Omental fat pad (tissue), 4 donors: ENCODE measurements around the gene EIF4E2. TPM values are rescaled to one million over a fixed set of nuclear protein-coding genes. Genes with fewer than 3 reads are reported as not detected.

Source experiments
- ATAC-seq: fragments of 150-250 bp; one replicate; pipeline ENCODE4 v1.9.1; 2016; ENCODE audit warnings: mild to moderate bottlenecking, moderate library complexity; ENCODE audit not compliant: low FRiP score
- DNase-seq: peaks from one replicate; pipeline ENCODE4 v3.0.0-alpha.2; 2019; ENCODE audit warnings: low spot score
- total RNA-seq, 4 donors: library from RNA; depleted of rRNA; stranded (reverse); fragments of >200 nt; gene quantifications; one replicate each; pipeline ENCODE4 v1.1.0, GENCODE V29; 2016
- TF ChIP-seq, protein P1 (sequence below), 3 donors: fragments of 450-650 bp; IDR thresholded peaks; one replicate each; pipeline ENCODE4 v1.5.1; 2016 to 2017; ENCODE audit warnings: antibody characterized with exemption in 3 of 3, mild to moderate bottlenecking in 3 of 3, moderate library complexity in 2 of 3

Gene EIF4E2
- total RNA-seq, 4 donors from 2014 or later: 32.2 to 45.4 (median 37.8) TPM

DNA sequence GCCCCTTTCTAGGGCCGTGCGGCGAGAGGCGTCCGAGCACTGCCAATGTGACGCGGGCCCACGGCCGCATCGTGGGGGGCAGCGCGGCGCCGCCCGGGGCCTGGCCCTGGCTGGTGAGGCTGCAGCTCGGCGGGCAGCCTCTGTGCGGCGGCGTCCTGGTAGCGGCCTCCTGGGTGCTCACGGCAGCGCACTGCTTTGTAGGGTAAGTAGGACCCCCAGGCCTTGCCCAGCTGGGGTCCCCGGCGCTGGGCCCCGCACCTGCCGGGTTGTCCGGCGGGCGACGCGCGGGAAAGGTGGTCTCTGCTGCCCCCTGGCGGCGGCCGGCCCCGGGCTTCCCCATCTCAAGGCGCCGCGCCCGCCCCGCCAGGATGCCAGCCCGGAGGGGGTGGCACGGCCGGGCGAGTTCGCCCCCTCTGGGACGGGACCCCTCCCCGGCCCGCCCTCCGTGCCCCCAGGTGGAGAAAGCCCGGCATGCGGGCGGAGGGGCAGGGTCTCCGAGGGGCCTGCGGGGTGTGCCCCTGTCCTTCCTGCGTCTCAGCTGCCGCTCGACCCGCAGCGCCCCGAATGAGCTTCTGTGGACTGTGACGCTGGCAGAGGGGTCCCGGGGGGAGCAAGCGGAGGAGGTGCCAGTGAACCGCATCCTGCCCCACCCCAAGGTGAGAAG is 28.4 kb upstream of the EIF4E2 start:
- TF ChIP-seq, protein P1, sequence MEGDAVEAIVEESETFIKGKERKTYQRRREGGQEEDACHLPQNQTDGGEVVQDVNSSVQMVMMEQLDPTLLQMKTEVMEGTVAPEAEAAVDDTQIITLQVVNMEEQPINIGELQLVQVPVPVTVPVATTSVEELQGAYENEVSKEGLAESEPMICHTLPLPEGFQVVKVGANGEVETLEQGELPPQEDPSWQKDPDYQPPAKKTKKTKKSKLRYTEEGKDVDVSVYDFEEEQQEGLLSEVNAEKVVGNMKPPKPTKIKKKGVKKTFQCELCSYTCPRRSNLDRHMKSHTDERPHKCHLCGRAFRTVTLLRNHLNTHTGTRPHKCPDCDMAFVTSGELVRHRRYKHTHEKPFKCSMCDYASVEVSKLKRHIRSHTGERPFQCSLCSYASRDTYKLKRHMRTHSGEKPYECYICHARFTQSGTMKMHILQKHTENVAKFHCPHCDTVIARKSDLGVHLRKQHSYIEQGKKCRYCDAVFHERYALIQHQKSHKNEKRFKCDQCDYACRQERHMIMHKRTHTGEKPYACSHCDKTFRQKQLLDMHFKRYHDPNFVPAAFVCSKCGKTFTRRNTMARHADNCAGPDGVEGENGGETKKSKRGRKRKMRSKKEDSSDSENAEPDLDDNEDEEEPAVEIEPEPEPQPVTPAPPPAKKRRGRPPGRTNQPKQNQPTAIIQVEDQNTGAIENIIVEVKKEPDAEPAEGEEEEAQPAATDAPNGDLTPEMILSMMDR (IDR thresholded peaks at IDR 0.05): peak in 1 of 3 donors; percentile 80
- DNase-seq (peak; percentile 41), ATAC-seq (peak; percentile 46)

DNA sequence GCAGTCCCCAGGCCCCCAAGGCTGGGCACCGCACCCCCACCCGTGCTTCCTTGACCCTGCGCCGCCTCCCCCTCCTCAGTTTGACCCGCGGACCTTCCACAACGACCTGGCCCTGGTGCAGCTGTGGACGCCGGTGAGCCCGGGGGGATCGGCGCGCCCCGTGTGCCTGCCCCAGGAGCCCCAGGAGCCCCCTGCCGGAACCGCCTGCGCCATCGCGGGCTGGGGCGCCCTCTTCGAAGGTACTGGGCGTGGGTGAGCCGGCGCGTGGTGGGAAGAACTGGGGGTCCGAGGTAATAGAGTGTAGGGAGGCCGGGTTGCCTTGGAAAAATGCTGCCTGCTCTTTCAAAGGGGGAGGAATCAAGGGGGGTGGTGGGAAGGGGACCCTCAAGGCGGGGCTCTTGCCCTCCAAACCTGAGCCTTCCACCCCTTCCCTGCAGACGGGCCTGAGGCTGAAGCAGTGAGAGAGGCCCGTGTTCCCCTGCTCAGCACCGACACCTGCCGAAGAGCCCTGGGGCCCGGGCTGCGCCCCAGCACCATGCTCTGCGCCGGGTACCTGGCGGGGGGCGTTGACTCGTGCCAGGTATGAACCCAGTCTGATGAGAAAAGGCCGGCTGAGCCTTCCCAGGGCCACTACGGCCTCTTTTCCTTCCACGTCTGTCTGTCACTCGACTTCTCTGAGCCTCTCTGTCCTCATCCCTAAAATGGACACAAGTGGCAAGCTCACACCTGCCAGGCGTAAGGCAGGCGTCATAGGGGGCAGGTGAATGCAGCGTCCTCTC is 27.7 kb upstream of the EIF4E2 start:
- TF ChIP-seq, protein P1 (IDR thresholded peaks at IDR 0.05): no peak
- ATAC-seq (no peak), DNase-seq (no peak)

DNA sequence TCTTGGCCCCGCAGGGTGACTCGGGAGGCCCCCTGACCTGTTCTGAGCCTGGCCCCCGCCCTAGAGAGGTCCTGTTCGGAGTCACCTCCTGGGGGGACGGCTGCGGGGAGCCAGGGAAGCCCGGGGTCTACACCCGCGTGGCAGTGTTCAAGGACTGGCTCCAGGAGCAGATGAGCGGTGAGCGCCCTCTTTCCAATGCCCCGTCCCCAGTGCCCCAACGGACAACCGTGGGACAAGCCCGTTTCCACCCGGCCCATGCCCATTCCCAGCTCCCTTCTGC is 27.1 kb upstream of the EIF4E2 start:
- no peak for ATAC-seq
- TF ChIP-seq, protein P1 (IDR thresholded peaks at IDR 0.05): no peak

DNA sequence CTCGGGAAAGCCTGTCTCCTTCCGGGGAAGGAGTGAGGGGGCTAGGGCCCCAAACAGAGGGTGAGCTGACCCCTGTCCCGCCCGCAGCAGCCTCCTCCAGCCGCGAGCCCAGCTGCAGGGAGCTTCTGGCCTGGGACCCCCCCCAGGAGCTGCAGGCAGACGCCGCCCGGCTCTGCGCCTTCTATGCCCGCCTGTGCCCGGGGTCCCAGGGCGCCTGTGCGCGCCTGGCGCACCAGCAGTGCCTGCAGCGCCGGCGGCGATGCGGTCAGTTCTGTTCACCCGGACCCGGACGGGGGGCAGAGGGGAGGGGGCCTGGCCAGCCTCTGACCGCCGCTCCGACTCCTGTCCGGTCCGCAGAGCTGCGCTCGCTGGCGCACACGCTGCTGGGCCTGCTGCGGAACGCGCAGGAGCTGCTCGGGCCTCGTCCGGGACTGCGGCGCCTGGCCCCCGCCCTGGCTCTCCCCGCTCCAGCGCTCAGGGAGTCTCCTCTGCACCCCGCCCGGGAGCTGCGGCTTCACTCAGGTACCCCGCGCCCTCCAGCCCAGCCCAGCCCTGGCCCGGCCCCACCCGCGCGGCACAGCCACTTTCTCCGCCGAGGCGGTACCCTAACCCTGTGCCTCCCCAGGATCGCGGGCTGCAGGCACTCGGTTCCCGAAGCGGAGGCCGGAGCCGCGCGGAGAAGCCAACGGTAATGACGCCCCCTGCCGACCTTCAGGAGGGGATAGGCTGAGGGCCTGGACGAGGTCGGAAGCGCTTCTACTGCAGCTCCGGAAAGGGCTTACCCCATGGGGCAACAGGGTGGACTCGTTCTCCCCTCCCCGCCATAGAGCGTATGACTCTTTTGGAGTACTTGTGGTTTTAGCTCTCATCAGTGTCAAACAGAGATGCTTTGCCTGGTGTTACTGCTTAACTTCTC is 26.5 kb upstream of the EIF4E2 start:
- TF ChIP-seq, protein P1 (IDR thresholded peaks at IDR 0.05): no peak
- no peak for ATAC-seq
- DNase-seq: no peak

More for the DNA sequence above, 27.1 kb upstream of the EIF4E2 start:
- DNase-seq: no peak

DNA sequence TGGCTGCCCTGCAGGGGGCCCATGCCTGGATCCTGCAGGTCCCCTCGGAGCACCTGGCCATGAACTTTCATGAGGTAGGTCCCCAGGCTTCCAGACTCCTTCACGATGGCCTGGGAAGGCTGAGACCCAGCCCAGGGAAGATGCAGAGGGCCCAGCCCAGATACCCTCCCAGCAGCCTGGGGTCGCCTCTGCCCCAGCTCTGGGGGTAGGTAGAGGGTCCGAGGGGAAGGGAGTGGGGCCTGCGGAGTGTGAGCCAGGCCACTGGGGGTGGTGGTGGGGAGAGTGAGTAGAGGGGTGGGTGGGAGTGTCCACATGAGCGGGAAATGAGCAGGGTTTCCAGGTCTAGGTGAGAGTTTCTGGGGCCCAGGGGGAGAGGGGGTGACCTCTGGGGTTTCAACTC is 25.7 kb upstream of the EIF4E2 start:
- DNase-seq (no peak), ATAC-seq (no peak)
- TF ChIP-seq, protein P1 (IDR thresholded peaks at IDR 0.05): no peak

DNA sequence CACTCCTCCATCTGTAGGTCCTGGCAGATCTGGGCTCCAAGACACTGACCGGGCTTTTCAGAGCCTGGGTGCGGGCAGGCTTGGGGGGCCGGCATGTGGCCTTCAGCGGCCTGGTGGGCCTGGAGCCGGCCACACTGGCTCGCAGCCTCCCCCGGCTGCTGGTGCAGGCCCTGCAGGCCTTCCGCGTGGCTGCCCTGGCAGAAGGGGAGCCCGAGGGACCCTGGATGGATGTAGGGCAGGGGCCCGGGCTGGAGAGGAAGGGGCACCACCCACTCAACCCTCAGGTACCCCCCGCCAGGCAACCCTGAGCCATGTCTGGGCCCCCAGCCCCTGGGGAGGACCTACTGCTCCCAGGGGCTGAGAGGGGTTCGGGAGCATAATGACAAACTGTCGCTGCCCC is 25.3 kb upstream of the EIF4E2 start:
- TF ChIP-seq, protein P1 (IDR thresholded peaks at IDR 0.05): no peak
- DNase-seq (no peak), ATAC-seq (no peak)
